ENCODE measurements around the gene IL18R1.

Gene IL18R1

GRCh38 chr2:102355526-102356380 lies at the start of gene IL18R1:
Gene IL18R1 (plus strand): TSS chr2:102355796. CDS start chr2:102362661, 6,865 bp downstream.
- DNase-seq, result peak; percentile 66

- DNase-seq, result no peak
These were observed 49.5 kb upstream of the IL18R1 start for GRCh38 chr2:102306125-102306524.

GRCh38 chr2:102310964-102311640 lies 44.5 kb upstream of the IL18R1 start, which contains the start of gene IL1RL1:
Gene IL1RL1 (plus strand): TSS chr2:102311563. CDS start chr2:102338265, 26,702 bp downstream.
- DNase-seq, result no peak

GRCh38 chr2:102313025-102313424 lies 42.6 kb upstream of the IL18R1 start:
- DNase-seq, result no peak

- DNase-seq, result no peak
These were observed 42.1 kb upstream of the IL18R1 start for GRCh38 chr2:102313471-102313870.

- DNase-seq, result no peak
These were observed 41.6 kb upstream of the IL18R1 start for GRCh38 chr2:102313950-102314349.

- DNase-seq, result no peak
These were observed 39.7 kb upstream of the IL18R1 start for GRCh38 chr2:102315921-102316320.

- no peak for DNase-seq
These were observed 37.9 kb upstream of the IL18R1 start for GRCh38 chr2:102317715-102318114.

GRCh38 chr2:102318437-102318836 lies 37.2 kb upstream of the IL18R1 start:
- DNase-seq, result no peak

GRCh38 chr2:102321941-102322719 lies 33.5 kb upstream of the IL18R1 start:
- DNase-seq, result no peak

GRCh38 chr2:102324914-102325313 lies 30.7 kb upstream of the IL18R1 start:
- peak; percentile 13 for DNase-seq

GRCh38 chr2:102331311-102331980 lies 24.1 kb upstream of the IL18R1 start:
- DNase-seq, result no peak

GRCh38 chr2:102334486-102334885 lies 21.1 kb upstream of the IL18R1 start:
- DNase-seq, result no peak

GRCh38 chr2:102335871-102336366 lies 19.7 kb upstream of the IL18R1 start:
- DNase-seq, result no peak

GRCh38 chr2:102336502-102336945 lies 19.1 kb upstream of the IL18R1 start:
- no peak for DNase-seq

- no peak for DNase-seq
These were observed 18.6 kb upstream of the IL18R1 start for GRCh38 chr2:102337012-102337411.

GRCh38 chr2:102337481-102338386 lies 17.9 kb upstream of the IL18R1 start:
- no peak for DNase-seq

GRCh38 chr2:102340778-102341177 lies 14.8 kb upstream of the IL18R1 start:
- DNase-seq, result no peak

GRCh38 chr2:102342888-102343287 lies 12.7 kb upstream of the IL18R1 start:
- DNase-seq, result no peak

- no peak for DNase-seq
These were observed 11.2 kb upstream of the IL18R1 start for GRCh38 chr2:102344397-102344796.

- no peak for DNase-seq
These were observed 10.2 kb upstream of the IL18R1 start for GRCh38 chr2:102345329-102345920.
